Measurements from ENCODE around the gene BATF3.
A peak's percentile ranks its signal among the peaks of the same experiment; 100 is the strongest.

The BATF3 gene, protein sequence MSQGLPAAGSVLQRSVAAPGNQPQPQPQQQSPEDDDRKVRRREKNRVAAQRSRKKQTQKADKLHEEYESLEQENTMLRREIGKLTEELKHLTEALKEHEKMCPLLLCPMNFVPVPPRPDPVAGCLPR

DNA sequence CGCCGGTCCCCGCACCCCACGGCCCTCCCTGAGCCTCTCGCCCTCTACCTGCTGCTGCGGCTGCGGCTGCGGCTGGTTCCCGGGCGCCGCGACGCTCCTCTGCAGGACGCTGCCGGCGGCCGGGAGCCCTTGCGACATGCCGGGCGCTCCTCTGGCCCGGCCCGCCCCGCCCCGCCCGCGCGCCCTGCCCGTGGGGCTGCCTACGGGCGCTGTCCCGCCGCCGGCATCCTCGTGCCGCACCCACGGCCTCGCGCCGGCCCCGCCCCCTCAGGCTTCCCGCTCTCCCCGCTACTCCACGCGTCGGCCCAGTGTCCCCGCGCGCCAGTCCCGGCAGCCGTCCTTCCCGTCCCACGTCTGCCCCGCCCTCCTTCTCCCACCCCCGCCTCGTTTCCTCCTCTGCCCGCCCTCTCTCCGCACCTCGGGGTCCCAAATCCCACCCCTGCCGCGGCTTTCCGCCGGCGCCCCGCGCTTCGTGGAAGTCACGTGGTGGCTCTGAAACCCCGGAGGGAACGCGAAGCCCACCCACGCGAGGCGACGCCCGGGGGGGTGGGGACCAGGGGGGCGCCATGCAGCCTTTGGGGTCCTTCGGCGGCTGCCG lies at the start of gene BATF3:
Gene BATF3, minus strand, starts transcription at position 216 of the 598 bp plus-strand sequence. Its CDS starts 78 bp downstream, at position 138.
- H3K4me3 ChIP-seq (ENCODE audit: low read length) = peak within 1 kb of the TSS; percentile 54
- no peak for TF ChIP-seq CTCF (conservative IDR thresholded peaks at IDR 0.05; ENCODE audit: low read length)
- DNase-seq (ENCODE audit: low read depth) = peak; percentile 11

- H3K4me3 ChIP-seq (ENCODE audit: low read length) = no peak overlapping the region
- DNase-seq (ENCODE audit: low read depth) = no peak
- no peak for TF ChIP-seq CTCF (conservative IDR thresholded peaks at IDR 0.05; ENCODE audit: low read length)
Observed at GRCh38 chr1:212746546-212746945, 46.9 kb upstream of the BATF3 start.

- no peak for DNase-seq (ENCODE audit: low read depth)
- TF ChIP-seq CTCF (conservative IDR thresholded peaks at IDR 0.05; ENCODE audit: low read length) = no peak
- H3K4me3 ChIP-seq (ENCODE audit: low read length) = no peak overlapping the region
Observed at GRCh38 chr1:212745303-212745702, 45.7 kb upstream of the BATF3 start.

- DNase-seq (ENCODE audit: low read depth) = no peak
- TF ChIP-seq CTCF (conservative IDR thresholded peaks at IDR 0.05; ENCODE audit: low read length) = no peak
- no peak overlapping the region for H3K4me3 ChIP-seq (ENCODE audit: low read length)
Observed at GRCh38 chr1:212743901-212744475, 44.3 kb upstream of the BATF3 start.

DNA sequence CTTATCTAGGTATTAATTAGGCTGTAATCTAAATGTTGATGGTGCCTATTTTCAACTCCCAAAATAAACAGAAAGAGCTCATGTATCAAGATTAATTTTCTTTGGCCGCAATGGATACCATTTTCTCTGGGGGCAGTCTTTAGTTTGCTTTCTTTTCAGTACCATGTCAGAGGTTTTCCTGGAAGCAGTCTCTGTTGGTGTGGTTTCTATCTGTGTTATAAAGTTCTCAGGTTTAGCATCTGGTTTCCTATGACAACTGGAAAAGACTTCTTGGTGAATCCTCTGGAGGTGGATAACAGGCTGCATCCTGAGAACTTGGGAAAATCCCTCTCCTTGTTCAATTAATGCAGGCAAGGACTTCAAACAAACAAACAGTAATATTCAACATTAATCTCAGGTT lies 38.7 kb upstream of the BATF3 start:
- H3K4me3 ChIP-seq (ENCODE audit: low read length) = no peak overlapping the region
- DNase-seq (ENCODE audit: low read depth) = no peak
- TF ChIP-seq CTCF (conservative IDR thresholded peaks at IDR 0.05; ENCODE audit: low read length) = no peak

GRCh38 chr1:212737559-212737958 lies 37.9 kb upstream of the BATF3 start:
- TF ChIP-seq CTCF (conservative IDR thresholded peaks at IDR 0.05; ENCODE audit: low read length) = no peak
- no peak overlapping the region for H3K4me3 ChIP-seq (ENCODE audit: low read length)
- no peak for DNase-seq (ENCODE audit: low read depth)

GRCh38 chr1:212733109-212733508 lies 33.5 kb upstream of the BATF3 start:
- no peak overlapping the region for H3K4me3 ChIP-seq (ENCODE audit: low read length)
- no peak for DNase-seq (ENCODE audit: low read depth)
- TF ChIP-seq CTCF (conservative IDR thresholded peaks at IDR 0.05; ENCODE audit: low read length) = no peak
